Pancreas (tissue), 10 donors: ENCODE results near the gene CEP250. TPM values are rescaled to one million over a fixed set of nuclear protein-coding genes. Genes with fewer than 3 reads are reported as not detected.

Source experiments
- ATAC-seq, 4 donors: fragments of 200-7000 bp; cut with Tn5 transposase; one replicate each; pipeline versions ENCODE4 v1.8.0 to v1.9.1; 2020; ENCODE audit warnings: mild to moderate bottlenecking in 4 of 4, moderate library complexity in 4 of 4
- DNase-seq, 6 donors: peaks; one replicate each; pipeline ENCODE4 v3.0.0-alpha.2; 2020
- FAIRE-seq: peaks from 2 replicates; lab custom pipeline; 2012; peaks lifted over from hg19 to GRCh38; lab: Jason Lieb, UNC
- H3K27ac ChIP-seq, 4 donors: fragments of 200-600 bp; sonication (generic); 1 replicate in 3 of 4; 2 replicates in 1 of 4; pipeline versions ENCODE4 v1.5.0 to v1.8.0; 2020
- H3K27me3 ChIP-seq, 4 donors: fragments of 200-600 bp; one replicate each; pipeline ENCODE4 v1.8.0; 2021
- H3K36me3 ChIP-seq, 3 donors: fragments of 200-600 bp; sonication (generic) in 1 of 3; one replicate each; pipeline versions ENCODE4 v1.5.0 to v1.8.0; 2020 to 2021
- H3K4me1 ChIP-seq, 3 donors: fragments of 200-600 bp; one replicate each; pipeline ENCODE4 v1.8.0; 2021
- H3K4me3 ChIP-seq, 4 donors: fragments of 200-600 bp; sonication (generic) in 2 of 4; one replicate each; pipeline versions ENCODE4 v1.5.0 to v1.8.0; 2020 to 2021
- H3K9me3 ChIP-seq, 4 donors: fragments of 200-600 bp; one replicate each; pipeline ENCODE4 v1.8.0; 2021
- WGBS, 2 donors: extraction: QIAGEN DNeasy Blood & Tissue Kit; methylation state at CpG; one replicate each; pipeline ENCODE4 v1.1.7; 2013; 5-methylcytosine and 5-hydroxymethylcytosine counted together
- intact Hi-C, 3 donors: fragments of 100-400 bp; cut with DNase I; formaldehyde crosslinking; loops; one replicate each; pipeline versions ENCODE4 v1.11.1 to v1.14.2; 2022
- polyA plus RNA-seq, 2 donors: library from polyadenylated mRNA; stranded (reverse); fragments of 200-250 nt; gene quantifications; one replicate each; pipeline ENCODE4 v1.2.3, GENCODE V29; 2013
- total RNA-seq, 6 donors: library from RNA; stranded (reverse); fragmentation: NEBNext Ultra II Directional in 4 of 6; extraction: Animal tissue kit (Norgen Biotek cat#: 25700) in 4 of 6; gene quantifications; one replicate each; pipeline versions ENCODE4 v1.2.1 to v1.2.4, GENCODE V29; 2021 to 2023
- TF ChIP-seq, protein P1 (sequence below), 4 donors: fragments of 200-600 bp; sonication (generic) in 3 of 4; IDR thresholded peaks; one replicate each; pipeline versions ENCODE4 v1.5.0 to v1.8.0; 2021; ENCODE audit warnings: antibody characterized with exemption in 4 of 4
- donor health status: healthy with polysubstance abuse.
- donor health status: DM: no; HTN: no; CAD: no; lungs with moderate emphysema.
- donor health status: DM: no; HTN: no; CAD: no.
- donor health status: control.
- donor health status: control.
- donor health status: Bipolar disorder and iron deficiency.
- donor health status: DM: yes; HTN: yes; CAD: no.
- donor health status: DM: no; HTN: no; CAD: no.
- donor health status: DM: no; HTN: no; CAD: no.
- donor health status: DM: yes; HTN: yes; CAD: no.

The CEP250 gene
- total and polyA plus RNA-seq, 8 donors = 4.5 to 16.2 (median 10.0) TPM

DNA sequence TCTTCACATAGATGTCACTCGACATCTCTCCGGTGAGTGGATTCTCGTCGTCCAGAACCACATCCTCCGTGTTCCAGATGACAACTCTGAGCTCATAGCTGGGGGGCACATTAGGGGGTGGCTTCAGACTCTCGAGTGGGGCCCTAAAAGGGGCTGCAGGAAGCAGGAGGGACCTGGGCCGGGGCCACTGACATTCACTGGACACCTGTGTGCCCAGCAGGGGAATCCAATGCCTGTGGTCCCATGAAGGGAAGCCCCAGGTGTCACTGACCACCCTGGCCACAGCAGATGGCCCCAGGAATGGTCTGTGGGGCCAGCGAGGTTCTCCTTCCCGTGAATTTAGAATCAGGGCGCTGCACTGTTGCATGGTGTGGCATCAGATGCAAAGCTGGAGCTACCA, 105.1 kb downstream of the CEP250 start:
- Histone ChIP-seq H3K9me3 (no peaks in the 10 kb centered on the region), H3K4me1 (no peaks in the 10 kb centered on the region), H3K27ac (no peak overlapping the region), H3K27me3 (no peaks in the 10 kb centered on the region), H3K36me3 (no peaks in the 10 kb centered on the region), H3K4me3 (no peak overlapping the region)
- intact Hi-C loops = no loop called here
- FAIRE-seq (no peak), ATAC-seq (no peak), DNase-seq (peak in 2 of 6 donors; percentile 40 to 49)
- TF ChIP-seq, protein P1, sequence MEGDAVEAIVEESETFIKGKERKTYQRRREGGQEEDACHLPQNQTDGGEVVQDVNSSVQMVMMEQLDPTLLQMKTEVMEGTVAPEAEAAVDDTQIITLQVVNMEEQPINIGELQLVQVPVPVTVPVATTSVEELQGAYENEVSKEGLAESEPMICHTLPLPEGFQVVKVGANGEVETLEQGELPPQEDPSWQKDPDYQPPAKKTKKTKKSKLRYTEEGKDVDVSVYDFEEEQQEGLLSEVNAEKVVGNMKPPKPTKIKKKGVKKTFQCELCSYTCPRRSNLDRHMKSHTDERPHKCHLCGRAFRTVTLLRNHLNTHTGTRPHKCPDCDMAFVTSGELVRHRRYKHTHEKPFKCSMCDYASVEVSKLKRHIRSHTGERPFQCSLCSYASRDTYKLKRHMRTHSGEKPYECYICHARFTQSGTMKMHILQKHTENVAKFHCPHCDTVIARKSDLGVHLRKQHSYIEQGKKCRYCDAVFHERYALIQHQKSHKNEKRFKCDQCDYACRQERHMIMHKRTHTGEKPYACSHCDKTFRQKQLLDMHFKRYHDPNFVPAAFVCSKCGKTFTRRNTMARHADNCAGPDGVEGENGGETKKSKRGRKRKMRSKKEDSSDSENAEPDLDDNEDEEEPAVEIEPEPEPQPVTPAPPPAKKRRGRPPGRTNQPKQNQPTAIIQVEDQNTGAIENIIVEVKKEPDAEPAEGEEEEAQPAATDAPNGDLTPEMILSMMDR (IDR thresholded peaks at IDR 0.05) = no peak
- 68 to 75% methylated on average over 10 of the region's 10 CpGs for WGBS, 2 donors

DNA sequence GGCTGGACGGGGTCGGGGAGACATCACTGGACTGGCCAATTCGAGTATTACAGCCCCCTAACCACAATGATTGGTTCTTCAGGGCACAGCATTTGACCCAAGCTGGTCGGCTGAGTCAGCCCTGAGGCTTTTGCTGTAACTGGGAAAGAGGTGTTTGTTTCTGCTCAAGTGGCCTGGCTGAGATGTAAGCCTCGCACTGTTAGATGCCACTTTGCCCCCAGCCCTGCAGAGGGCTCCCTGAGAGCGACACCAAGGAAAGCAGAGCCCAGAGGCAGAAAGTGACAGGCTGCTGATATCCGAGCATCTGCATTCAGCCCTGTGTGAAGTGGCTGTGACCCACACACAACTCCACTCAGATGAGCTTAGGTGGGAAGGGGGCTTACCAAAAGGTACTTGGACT, 105.9 kb downstream of the CEP250 start:
- WGBS, 2 donors = 16 to 18% methylated on average over 7 of the region's 7 CpGs
- peak in 2 of 6 donors; percentile 33 to 52 for DNase-seq
- FAIRE-seq = no peak
- H3K36me3 ChIP-seq = no peaks in the 10 kb centered on the region
- no peaks in the 10 kb centered on the region for H3K27me3 ChIP-seq
- peak; percentile 55 to 83 (median 74) for ATAC-seq
- H3K4me1 ChIP-seq = no peaks in the 10 kb centered on the region
- intact Hi-C loops = no loop called here
- H3K4me3 ChIP-seq = no peak overlapping the region
- H3K9me3 ChIP-seq = no peaks in the 10 kb centered on the region
- no peak overlapping the region for H3K27ac ChIP-seq
- TF ChIP-seq, protein P1 (IDR thresholded peaks at IDR 0.05) = no peak

DNA sequence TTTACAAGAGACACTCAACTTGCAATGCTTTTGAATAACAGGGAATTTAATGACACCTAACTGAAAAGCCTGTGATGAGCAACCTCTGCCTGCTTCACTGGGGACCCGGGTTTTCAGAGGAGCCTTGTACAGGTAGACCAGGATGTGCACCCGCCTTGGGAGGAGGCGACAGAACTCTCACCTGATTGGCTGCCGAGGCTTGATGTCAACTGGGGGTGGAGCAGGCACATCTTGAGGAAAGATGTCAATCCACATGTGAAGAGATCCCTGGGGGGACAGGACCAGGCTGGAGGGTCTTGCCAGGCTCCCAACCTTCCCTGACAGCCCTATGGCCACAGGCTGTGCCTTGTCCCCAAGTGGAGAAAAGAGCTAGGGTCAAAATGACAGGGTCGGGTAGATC, 106.3 kb downstream of the CEP250 start:
- WGBS, 2 donors = 29 to 38% methylated on average over 5 of the region's 5 CpGs
- Histone ChIP-seq H3K27ac (no peak overlapping the region), H3K36me3 (no peaks in the 10 kb centered on the region), H3K4me3 (no peak overlapping the region), H3K4me1 (no peaks in the 10 kb centered on the region), H3K27me3 (no peaks in the 10 kb centered on the region), H3K9me3 (no peaks in the 10 kb centered on the region)
- intact Hi-C loops = no loop called here
- ATAC-seq = peak in 1 of 4 donors; percentile 7
- TF ChIP-seq, protein P1 (IDR thresholded peaks at IDR 0.05) = no peak
- no peak for FAIRE-seq
- DNase-seq = peak in 1 of 6 donors; percentile 34

DNA sequence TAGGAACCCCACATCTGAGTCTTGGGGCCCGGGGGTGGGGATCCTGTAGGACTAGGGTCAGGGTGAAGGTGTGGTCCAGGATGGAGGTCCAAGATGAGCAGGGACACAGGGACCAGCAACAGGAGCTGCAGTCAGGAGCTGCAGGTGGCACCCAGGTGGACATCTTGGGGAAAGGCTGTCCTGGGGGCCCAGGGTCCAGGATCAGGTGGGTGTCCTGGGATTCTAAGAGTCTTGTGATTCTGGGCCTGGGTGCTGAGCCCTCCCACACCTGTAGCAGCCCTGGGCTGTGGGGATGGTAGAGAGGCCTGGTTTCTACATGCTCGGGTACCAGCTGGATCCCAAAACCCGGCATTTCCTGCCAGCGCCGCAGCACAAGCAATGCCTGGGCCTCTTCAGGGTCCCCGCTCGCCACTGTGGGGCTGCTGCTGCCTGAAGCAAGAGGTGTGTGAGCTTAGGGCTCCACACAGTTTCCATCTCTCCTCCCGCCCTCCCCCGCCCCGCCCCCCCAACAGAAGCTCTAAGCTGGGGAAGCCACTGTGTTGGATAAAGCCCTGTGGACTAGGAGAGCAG, 107.2 kb downstream of the CEP250 start:
- Histone ChIP-seq H3K27ac (no peak overlapping the region), H3K9me3 (no peaks in the 10 kb centered on the region), H3K4me1 (no peaks in the 10 kb centered on the region), H3K27me3 (no peaks in the 10 kb centered on the region), H3K36me3 (no peaks in the 10 kb centered on the region), H3K4me3 (no peak overlapping the region)
- FAIRE-seq (no peak), DNase-seq (peak in 1 of 6 donors; percentile 48), ATAC-seq (no peak)
- WGBS, 2 donors = 80 to 86% methylated on average over 8 to 9 of the region's 10 CpGs
- intact Hi-C loops = no loop called here
- TF ChIP-seq, protein P1 (IDR thresholded peaks at IDR 0.05) = no peak

DNA sequence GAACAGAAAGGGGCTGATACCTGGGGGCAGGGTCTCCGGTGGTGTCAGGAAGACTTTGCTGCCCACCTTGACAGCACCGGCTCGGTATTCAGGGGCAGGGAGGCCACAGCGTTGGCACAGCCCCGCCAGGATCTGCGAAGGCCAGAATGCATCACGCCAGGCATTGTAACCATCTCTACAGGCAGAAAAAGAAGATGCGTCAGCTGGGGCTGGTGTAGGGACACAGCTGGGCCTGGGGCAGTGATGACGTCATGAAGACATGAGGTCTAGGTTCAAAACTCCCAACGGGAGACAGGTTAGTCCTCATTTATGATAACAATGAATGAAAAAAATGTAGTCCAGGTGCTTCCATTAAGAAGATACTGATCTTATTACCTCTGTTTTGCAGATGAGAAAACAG, 108.4 kb downstream of the CEP250 start:
- Histone ChIP-seq H3K27ac (no peak overlapping the region), H3K36me3 (no peaks in the 10 kb centered on the region), H3K27me3 (no peaks in the 10 kb centered on the region), H3K4me3 (no peak overlapping the region), H3K9me3 (no peaks in the 10 kb centered on the region), H3K4me1 (no peaks in the 10 kb centered on the region)
- TF ChIP-seq, protein P1 (IDR thresholded peaks at IDR 0.05) = no peak
- intact Hi-C loops = no loop called here
- ATAC-seq = no peak
- FAIRE-seq = no peak
- DNase-seq = peak in 1 of 6 donors; percentile 25
- 74 to 87% methylated on average over 10 of the region's 10 CpGs for WGBS, 2 donors
